GM21529 (cell line): ENCODE results near the gene TUBAL3.

ENCODE experiments used
- ATAC-seq: cut with Tn5 transposase; IDR thresholded peaks from one replicate; pipeline ENCODE4 v1.9.1; 2021; ENCODE audit not compliant: unreplicated experiment

TUBAL3 gene

DNA sequence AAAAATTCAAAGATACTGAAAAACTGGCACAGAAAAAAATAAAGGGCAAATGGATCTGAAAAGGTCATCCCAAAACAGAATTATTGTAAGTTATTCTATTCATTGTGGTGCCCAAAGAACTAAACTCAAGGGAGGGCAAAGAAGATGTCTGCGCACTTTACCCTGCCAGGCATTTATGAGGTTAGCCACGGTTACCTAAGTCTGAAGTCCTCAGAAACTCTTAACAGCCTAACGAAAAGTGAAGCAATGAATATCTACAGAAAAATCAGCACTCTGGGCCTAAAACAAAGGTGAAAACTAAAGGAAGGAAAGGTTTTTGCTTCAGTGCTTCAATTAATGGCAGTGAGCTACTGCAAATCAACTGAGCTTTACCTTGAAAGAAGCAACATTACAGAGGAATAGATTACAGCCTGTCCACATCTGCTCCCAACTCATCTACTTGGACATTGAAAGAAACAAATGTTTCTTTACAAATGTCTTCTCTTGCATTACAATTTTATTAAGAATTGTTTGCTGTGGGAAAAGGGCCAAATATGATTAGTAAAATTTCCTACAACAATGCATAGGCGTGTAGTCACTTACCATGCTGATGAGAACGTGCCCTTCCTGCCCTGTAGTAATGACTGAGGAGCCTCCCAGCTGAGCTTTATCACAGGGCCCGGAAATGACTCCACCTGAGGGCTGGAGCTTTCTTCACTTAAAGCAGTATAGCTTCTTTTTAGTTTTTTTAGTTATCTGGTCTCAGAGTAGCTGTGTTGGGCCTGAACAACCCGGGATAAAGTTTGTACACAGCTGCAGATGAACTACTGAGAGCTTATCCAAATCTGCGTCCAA, at the start of gene TUBAL3:
TSS of gene TUBAL3 (minus strand) at position 621 of the 834 bp plus-strand sequence. CDS start at position 585, 36 bp downstream.
- no peak for ATAC-seq

DNA sequence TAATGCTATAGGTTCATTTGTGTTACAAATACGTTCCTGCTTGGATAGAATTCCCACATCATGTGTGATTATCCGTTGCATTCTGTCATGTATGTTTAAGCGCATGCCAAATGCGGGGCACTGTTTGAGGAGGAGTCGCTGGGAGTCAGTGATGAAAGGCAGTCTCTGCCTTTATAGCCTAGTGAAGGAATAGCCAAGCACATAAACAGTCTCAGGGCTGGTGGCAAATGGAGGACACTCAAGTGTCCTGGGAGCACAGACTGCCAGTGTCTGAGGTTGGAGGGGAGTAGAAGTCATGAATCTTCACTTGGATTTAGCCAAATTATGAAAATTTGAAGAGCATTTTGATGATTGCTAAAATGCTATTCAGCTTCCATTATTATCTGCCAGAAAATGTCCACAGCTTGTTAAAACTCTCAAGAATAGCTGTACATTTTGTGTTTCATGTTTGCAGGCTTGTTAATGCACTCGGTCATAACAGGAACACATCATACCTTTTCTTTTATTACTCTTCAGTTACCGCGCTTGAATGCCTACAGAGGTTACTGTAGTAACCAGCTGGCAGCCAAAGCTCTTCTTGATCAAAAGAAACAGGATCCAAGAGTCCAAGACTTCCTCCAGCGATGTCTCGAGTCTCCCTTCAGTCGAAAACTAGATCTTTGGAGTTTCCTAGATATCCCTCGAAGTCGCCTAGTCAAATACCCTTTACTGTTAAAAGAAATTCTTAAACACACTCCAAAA, 49.3 kb upstream of the TUBAL3 start:
- ATAC-seq: no peak

DNA sequence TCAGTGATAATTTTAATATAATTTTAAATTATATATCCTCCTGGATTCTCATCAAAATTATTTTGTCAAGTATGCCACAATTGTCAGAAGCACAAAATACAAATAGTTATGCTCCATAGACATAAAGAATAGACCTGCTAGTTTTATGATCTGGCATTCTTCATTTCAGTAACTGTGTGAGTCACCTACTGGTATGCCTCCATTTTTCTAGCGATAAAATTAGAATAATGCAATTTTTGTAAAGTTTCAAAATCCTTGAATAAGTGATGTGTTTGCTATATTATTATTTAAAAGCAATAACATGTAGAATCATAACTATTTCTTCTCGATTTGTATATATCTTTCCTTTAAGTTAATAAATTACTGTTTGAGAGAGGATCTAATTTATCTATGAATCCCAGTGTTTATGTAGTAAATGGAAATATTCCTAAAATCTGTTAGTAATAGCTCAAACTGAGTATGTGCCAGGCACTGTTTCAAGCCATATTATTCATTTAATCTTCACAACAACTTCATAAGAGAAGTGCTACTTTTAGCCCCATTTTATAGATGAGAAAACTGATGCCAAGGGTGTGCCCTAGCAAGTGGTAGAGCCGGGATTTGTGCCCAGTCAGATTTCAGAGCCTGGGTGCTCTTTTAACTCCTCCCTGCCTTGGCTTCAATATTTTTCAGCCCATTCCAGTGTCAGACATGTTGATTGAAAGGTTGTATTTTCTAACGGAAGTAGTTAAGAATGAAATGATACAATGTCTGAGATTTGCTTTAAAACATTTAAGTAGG, 46.2 kb upstream of the TUBAL3 start:
- ATAC-seq: no peak

DNA sequence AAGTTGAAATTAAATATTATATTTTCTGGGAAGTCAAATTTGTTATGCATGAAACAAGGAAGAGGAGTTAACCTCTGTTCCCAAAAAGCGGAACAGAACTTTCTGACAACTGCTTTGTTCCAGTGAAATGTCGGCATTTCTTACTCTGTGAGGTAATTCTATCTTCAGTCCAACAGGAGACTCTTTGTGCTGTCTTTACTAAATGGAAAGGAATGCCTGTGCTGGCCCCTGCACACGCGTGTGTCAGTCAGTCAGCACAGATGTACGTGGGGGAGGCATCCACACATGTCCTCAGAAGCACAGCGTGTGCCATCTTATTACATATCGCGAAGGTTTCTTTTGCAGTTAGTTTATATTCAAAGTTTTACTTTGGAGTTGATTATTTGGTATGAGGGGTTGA, 45.2 kb upstream of the TUBAL3 start:
- ATAC-seq: no peak

DNA sequence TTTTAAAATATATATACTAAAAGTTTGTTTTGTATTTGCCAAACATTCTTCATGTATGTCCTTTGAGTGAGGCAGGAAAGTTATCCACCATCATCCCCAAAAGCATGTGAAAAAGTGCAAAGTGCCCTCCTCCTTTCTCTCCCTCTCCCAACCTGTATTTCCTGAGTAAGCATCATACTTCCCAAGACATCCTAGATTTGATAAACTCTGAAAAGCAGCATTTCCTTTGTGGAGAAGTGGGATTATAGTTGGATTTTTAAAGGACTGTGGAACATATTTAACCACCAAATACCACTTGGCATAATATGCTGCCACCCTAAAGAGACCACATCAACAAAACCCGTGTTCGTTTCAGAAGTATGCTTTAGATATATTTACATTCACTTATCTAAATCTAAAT, 44.6 kb upstream of the TUBAL3 start:
- no peak for ATAC-seq

DNA sequence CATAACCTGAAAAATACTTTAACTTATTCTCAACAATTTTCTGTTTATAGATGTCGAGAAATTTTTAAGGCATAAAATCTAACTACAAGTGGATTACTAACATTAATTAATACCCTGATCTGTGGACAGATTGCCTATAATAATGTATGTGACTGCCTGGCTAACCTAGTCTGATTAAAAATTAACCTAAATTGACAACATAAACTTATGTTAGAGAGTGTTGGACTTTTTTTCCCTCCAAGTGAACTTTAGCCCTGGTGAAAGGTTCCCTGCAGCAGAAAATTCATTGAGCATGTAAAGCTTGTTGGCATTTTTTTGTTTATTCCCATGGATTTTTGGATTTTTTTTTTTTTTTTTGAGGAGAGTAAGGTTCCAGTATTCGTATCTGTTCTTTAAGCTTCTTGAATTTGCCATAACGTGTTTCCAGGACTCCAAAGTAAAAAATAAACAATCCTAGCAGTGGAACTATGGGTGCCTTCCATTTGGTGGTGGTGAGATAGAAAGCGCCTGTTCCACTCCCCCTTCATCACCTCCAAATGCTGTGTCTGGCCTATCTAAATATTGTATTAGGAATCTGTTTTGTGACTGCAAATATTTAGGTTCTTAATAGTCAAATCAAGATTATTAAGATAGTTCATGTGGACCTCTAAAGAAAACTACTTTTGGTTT, 43.8 kb upstream of the TUBAL3 start:
- ATAC-seq: no peak

DNA sequence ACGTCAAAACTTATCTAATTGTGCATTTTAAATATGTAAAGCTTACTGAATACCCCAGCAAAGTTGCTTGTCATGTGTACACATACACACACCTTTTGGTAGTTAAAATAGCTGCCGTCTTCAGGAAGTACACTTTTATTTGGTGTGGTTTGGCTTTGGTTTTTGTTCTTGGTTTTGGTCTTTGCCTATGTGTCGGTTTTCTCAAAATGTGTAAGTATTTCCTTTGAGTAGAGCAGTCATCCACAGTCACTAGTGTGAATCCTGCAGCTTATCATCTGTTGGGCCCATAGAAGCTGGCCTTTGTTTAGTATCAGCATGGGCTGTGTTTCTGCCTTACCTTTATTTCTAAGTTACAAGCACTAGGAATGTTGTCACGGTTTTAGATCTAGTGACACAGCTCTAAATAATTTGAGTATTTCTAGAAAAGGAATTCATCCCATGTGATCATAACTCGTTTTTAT, 43.0 kb upstream of the TUBAL3 start:
- peak; percentile 64 for ATAC-seq

DNA sequence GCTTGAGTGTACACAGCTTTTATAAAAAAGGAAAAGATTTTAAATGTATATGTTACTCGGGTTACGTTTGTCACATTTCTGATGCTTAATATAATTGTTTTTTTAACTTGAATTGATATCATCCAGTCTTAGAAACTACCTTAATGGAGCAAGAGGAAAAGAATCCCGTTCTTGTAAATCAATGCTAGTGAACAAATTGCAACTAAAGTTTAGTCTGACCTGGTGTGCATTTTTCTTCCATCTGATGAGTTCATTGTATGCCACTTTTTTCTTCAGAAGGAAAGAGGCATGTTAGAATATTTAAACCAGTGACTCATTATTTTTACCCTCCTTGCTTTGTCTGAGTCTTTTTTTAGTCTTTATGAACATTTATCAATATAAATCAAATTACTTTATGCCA, 42.4 kb upstream of the TUBAL3 start:
- ATAC-seq: no peak

DNA sequence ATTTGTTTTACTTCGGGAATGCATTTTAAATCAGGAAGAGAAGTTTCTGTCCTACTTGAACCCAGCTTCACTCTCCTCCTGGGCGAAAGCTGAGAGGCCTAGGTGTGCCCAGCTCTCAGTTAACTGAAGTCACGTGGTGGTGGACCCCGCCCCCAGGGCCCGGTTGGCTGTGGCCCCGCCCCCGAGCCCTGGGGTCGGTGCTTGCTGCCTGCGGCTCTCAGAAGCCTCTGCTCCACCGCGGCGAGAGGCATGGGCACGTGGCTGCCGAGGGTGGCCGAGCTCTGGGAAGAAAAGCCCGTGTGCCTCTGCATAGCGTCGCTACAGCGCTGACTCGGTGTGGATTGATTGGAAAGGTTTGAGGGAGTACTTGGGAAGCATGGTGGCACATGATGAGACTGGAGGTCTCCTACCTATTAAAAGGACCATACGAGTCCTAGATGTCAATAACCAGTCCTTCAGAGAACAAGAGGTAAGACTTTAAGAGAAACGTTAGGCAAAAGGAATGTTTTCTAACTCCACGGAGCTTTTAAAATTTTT, 41.8 kb upstream of the TUBAL3 start:
- ATAC-seq: no peak

DNA sequence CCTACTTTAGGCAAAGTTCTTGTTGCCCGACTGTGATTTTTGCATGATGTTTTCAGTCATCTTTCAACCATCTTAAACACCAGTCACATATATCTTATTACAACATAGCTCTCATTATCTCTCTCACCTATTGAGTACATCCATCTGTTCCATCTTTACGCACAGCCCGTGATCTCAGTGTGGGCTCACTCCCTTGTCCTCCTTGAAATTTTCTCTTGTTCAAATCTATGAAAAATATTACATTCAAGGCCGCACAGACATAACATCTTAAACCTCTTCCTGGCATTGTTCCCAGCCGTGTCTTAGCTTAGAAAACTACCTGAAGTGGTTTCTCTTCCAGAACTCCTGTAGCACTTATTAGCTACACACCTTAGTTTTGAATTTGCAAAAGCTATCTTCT, 40.4 kb upstream of the TUBAL3 start:
- ATAC-seq: no peak

DNA sequence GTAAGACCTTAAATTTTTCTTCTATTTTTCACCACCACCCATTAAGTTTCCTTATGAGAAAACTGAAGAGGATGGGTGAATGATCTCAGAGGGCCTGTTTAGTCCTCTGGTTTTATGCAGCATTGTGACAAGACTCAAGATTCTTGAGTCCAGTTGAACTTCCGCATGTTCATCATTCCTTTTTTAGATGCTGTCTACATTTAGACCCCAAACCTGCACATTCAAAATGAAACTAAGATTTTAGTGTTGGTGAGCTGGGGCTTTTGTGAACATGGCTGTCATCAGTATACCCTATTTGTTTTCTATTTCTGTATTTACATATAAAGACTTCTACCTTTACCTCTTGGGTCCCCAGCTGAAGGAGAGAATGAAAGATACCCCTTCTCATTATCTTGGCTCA, 38.8 kb upstream of the TUBAL3 start:
- peak; percentile 80 for ATAC-seq

DNA sequence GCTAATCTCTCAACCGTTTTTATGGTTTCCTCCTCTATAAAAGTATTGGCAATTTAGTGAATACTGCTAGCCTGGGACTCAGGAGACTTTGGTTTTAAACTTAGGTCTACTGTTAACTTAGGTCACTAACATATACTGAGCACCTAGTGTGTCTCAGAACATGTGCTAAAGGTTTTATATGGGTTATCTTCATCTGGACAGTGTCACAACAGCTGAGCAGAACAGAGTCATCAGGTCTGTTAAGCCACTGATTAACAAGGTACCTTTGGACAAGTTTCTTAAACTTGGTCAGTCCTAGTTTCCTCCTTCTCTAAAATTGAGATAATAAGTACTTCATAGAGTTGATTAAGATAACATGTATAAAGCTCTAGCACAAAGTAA, 38.4 kb upstream of the TUBAL3 start:
- peak; percentile 32 for ATAC-seq

DNA sequence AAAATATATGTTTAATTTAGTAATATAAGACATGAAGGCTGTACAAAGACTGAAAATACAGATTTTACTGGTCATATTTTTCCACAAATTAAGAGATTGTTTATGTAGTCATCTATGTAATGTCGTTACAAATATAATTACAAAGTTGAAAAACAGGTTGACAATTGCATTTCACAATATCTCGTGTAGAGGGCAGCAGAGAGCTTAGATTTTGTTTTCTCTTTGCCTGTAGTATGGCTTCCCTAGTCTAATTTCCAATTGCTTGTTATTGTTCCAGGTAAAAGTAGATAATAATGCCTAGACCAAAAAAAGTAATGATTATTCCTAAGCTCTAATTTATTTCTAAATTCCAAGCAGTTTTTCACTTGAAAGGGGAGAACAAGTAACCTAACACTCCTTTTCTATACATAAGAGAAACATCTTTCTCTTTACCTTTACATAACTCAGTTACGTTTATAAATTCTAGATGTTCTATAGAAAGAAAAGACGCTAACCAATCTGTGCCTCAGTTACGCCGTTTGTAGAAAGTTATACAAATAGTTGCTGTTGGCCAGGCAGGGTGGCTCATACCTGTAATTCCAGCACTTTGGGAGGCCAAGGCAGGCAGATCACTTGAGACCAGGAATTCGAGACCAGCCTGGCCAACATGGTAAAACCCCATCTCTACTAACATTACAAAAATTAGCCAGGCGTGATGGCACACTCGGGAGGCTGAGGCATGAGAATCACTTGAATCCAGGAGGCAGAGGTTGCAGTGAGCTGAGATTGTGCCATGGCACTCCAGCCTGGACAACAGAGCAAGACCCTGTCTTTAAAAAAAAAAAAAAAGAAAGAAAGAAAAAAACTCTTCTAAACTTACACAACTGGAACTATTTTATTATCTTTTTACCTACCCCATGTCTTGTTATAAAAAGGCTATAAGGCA, 37.7 kb upstream of the TUBAL3 start:
- ATAC-seq: no peak

DNA sequence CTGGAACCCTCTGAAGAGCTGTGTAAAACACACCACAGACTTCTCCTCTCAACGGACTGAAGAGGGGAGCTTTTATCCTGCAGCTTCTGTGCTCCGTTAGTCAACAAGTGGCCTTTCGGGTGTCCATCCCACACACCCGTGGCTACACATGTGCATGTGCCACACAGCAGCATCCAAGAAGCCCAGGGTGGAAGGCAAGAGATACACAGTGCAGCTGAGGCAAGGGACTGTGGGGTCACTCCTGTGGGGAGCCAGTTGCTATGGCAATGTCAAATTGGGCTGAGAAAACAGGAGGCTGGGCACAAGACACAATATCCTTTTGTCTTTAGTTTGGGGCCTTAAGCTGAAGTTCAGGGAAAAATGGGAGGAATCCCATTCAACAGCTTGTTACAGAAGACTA, 36.5 kb upstream of the TUBAL3 start:
- ATAC-seq: no peak

DNA sequence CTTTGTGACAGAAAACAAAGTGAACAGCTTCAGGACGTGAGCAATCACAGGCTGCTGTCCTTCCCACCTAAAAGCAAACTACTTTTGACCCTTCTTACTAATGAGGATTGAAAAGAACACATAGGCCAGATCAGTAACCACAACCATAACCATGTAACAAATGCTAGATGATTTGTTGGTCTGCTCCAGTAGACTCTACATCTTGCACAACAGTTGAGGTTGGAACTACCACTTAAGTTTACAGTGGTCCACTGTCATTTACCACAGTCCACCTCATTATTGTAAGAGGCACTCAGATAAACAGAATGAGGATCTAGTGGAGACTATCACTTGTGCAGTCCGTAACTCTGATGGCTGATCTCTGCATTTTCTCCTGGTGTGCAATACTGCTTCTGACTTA, 35.6 kb upstream of the TUBAL3 start:
- ATAC-seq: no peak

DNA sequence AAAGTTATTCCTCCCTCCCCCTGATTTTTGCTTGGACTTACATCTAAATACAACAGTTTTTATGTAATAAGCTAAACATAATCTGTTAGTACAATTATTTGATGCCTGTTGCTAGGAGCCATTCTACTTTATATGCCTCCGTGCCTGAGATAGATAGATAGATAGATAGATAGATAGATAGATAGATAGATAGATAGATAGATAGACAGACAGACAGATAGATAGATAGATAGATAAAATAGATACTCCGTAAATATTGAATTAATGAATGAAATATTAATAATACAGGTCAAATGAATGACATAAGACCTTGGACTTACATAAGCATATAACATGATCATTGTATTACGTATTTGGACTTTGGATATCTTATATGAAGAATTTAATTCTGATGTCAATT, 30.7 kb upstream of the TUBAL3 start:
- ATAC-seq: no peak

DNA sequence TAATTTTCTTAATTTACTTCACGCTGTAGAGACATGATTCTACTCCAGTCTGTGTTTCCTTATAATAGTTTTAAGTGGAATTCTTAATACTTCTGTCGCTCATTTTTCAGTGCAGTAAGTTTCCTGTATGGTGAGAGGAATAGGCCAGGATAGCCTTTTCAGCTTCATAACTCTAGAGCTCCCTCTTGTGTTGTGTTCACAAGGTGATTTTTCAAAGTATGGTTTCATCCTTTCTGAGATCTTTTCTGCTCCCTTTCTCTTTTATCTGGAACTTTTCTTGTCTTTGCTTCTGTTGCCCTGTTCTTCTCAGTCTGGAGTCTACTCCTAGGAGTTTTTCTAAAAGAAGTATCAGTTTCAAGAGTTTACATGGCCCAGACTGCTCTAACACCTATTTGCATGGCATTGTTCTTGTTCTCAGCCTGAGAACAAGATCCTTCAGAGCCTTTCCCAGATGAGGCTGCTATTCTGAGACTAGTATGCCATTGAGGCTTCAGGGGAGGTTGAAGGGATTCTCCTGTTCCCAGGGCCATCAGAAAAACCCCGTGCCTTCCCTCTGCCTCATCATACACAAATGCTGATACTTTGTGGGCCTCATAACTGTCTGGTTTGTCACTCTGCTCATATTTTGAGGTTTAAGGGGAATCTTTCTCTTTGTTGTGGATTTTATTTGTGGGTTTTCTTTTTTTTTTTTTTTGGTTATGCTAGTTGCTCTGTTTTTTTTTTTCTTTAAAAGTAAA, 29.6 kb upstream of the TUBAL3 start:
- ATAC-seq: peak; percentile 72

DNA sequence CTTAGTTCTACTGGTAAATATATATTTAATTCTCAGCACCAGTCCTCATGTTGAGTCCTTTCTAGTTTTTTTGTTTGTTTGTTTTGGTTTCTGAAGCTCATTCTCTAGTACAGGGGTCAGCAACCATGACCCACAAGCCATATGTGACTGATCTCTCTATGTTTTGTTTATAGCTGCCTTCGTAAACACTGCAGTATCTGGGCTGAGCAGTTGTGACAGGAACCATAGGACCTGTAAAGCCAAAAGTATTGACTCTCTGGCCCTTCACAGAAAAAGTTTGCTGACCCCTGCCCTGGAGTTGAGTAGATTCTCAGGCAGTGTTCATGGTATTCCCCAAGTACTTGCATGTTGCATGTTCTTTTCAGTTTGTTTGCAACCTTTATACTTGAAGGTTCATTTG, 28.6 kb upstream of the TUBAL3 start:
- ATAC-seq: no peak

DNA sequence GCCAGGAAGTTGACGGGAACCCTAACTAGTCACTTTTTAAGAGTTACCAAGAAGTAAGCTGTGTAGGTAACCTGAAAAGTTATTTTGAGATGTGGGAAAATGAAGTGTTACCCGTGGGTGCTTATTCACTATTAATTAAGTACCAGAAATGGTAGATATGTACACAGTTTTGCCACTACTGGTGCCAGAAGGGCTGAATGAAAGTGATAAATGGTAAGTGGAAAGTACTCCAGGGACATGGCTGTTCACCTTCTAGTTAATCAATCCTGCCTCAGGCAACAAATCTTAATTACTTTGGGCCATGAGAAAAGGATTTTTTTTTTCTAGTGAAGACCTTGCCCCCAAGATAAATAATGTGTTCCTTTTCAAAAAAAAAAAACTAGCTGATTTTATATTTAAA, 23.5 kb upstream of the TUBAL3 start:
- ATAC-seq: no peak
